ENCODE data around the gene CACNG6.

Gene CACNG6

GRCh38 chr19:53969366-53969765 lies 22.1 kb upstream of the CACNG6 start:
- no peak for DNase-seq (ENCODE audit: low read depth)

DNA sequence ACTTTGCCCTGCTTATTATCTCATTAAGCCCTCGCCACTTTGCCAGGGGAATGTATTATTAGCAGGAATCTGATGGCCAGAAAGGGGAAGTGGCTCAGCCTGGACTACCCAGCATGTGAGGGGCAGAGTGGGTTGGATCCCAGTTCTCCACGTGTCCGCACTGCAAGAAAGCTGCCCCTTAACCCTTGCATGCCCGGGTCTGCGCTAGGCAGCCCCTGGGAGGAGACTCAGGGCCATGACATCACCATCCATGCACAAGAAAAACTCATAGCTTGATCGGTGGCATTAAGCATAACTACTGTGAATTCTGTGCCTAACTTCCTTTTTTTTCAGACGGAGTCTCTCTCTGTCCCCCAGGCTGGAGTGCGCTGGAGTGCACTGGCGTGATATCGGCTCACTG lies 19.8 kb upstream of the CACNG6 start:
- no peak for DNase-seq (ENCODE audit: low read depth)

GRCh38 chr19:53977429-53977990 lies 13.9 kb upstream of the CACNG6 start:
- peak; percentile 88 for DNase-seq (ENCODE audit: low read depth)

- peak; percentile 87 for DNase-seq (ENCODE audit: low read depth)
Measured at GRCh38 chr19:53977991-53978731, 13.3 kb upstream of the CACNG6 start.

GRCh38 chr19:53978975-53979801 lies 12.2 kb upstream of the CACNG6 start:
- no peak for DNase-seq (ENCODE audit: low read depth)

DNA sequence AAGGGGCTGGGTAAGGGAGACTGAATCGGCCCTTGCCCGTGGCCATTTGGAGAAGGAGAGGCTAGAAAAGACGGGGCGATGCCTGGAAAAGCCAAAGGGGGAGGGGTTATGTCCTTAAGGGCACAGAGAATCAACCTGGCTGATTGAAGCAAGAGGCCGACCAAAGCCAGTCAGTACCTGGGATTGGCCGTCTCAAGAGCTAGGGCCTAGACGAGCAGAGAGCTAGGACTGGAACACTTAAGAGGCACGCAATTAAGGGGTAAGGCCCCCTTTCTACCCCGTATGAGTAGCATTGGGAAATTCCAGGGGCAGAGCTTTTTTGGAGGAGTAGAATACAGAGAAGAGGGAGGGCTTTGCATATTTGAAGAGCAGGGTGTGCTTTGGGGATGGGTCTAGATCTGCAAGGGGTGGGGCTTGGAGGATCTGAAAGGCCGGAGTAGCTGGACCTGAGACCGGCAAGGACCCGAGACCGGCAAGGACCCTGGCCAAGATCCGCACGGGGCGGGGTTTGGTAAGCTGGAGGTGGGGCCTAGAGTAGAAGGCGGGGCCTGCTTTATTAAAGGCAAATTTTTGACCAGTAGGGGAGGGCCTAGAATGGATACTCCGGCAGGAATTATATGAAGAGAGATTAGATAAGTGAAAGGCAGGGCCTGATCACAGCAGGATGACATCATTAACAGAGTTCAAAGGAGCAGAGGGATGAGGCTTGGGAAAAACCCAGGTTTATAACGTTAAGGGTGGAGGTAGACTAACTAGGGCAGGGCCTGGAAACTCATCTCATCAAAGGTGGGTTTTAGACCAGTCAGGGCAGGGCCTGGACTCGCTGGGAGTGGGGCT lies 10.7 kb upstream of the CACNG6 start:
- peak; percentile 74 for DNase-seq (ENCODE audit: low read depth)

- no peak for DNase-seq (ENCODE audit: low read depth)
Measured at GRCh38 chr19:53981376-53981951, 10.0 kb upstream of the CACNG6 start.

DNA sequence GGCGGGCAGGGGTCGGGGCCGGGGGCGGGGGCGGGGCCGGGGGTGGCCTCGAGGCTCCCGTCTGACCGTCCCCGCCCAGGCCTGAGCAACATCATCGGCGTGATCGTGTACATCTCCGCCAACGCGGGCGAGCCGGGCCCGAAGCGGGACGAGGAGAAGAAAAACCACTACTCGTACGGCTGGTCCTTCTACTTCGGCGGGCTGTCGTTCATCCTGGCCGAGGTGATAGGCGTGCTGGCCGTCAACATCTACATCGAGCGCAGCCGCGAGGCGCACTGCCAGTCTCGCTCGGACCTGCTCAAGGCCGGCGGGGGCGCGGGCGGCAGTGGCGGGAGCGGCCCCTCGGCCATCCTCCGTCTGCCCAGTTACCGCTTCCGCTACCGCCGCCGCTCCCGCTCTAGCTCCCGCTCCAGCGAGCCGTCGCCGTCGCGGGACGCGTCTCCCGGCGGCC lies 9.4 kb upstream of the CACNG6 start:
- no peak for DNase-seq (ENCODE audit: low read depth)

- no peak for DNase-seq (ENCODE audit: low read depth)
Measured at GRCh38 chr19:53982611-53983010, 8.8 kb upstream of the CACNG6 start.

DNA sequence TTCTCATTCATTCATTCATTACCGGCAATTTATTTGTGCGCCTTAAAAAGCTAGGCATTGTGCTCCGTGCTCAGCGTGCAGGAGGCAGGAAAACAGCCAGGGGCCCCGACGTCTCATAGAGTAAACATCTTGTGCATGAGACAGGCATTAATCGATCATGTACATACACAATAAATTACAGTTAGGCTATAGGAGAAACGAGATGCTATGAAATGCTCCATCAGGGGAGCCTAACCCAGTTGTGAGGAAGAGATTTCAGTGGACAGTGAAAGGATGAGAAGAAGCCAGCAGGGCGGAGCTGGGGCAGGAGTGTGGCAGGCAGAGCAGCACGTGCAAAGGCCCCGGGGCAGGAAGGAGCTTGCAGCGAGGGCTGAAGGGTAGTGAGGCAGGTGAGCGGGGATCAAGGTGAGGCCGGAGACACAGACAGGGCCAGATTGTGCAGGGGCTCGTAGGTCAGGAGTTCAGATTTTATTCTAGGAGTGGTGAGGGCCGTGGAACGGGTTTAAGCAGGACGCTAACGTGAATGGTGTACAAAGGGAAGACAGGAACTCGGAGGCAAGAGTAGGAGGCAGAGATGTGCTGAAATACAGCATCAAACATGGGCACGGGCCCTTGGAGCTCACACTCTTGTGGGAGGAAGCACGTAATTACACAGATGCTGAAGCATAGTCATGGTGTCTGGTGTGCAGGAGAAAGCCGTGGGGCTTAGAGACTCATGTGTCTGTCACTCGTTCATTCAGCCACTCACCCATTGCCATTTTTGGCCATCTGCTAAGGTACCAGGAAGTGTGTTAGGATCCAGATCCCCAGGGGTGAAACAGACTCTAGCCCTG lies 7.8 kb upstream of the CACNG6 start:
- DNase-seq (ENCODE audit: low read depth): no peak

GRCh38 chr19:53985863-53986262 lies 5.6 kb upstream of the CACNG6 start:
- no peak for DNase-seq (ENCODE audit: low read depth)

DNA sequence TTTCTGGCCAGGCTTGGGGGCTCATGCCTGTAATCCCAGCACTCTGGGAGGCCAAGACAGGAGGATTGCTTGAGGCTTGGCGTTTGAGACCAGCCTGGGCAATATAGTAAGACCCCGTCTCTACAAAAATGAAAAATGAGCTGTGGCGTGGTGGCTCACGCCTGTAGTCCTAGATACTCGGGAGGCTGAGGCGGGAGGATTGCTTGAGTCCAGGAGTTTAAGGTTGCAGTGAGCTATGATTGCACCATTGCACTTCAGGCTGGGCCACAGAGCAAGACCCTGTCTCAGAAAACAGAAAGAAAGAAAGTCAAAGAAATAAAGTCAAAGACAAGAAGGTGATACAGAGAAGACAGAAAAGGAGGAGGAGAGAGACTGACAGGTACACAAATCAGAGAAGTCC lies 2.5 kb upstream of the CACNG6 start:
- no peak for DNase-seq (ENCODE audit: low read depth)

- DNase-seq (ENCODE audit: low read depth): no peak
Measured at GRCh38 chr19:53989600-53990533, 1.6 kb upstream of the CACNG6 start.

- no peak for DNase-seq (ENCODE audit: low read depth)
Measured at GRCh38 chr19:53992211-53992610, 774 bp downstream of the CACNG6 start.

- DNase-seq (ENCODE audit: low read depth): no peak
Measured at GRCh38 chr19:53992815-53993214, 1.4 kb downstream of the CACNG6 start.

GRCh38 chr19:53993448-53993847 lies 2.0 kb downstream of the CACNG6 start:
- DNase-seq (ENCODE audit: low read depth): no peak

- no peak for DNase-seq (ENCODE audit: low read depth)
Measured at GRCh38 chr19:53994811-53995210, 3.4 kb downstream of the CACNG6 start.

GRCh38 chr19:53998223-53998622 lies 6.8 kb downstream of the CACNG6 start:
- no peak for DNase-seq (ENCODE audit: low read depth)

- DNase-seq (ENCODE audit: low read depth): no peak
Measured at GRCh38 chr19:53999694-54000093, 8.3 kb downstream of the CACNG6 start.

DNA sequence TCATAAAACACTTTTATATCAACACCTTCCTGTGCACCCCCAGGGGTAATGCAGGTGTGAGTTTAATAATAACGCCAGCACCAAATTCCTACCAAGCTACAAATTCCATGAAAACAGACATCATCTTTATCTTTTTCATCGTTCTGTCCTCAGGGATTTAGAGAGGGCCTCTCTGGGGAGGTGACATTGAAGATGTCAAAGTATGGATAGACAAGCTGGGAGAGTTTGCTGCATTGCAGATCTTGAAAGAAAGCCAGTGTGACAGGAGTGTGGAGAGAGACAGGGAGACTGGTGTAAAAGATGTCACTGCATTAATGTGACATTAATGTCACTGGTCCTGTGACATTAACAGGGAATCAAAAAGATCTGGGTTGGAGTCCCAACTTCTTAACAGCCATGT lies 10.1 kb downstream of the CACNG6 start:
- DNase-seq (ENCODE audit: low read depth): no peak

All from ELR (cell line).